ENCODE data around the gene CHRNE. TPM values are rescaled to one million over a fixed set of nuclear protein-coding genes. Genes with fewer than 3 reads are reported as not detected.

CHRNE gene
- total RNA-seq, 5 donors from 2014 or later (not counting 1 experiment from before 2014, with no cell fraction given): 0.73 to 3.5 (median 1.3) TPM

GRCh38 chr17:4945944-4946280 lies 43.0 kb upstream of the CHRNE start:
- DNase-seq: no peak
- CTCF ChIA-PET: interaction anchor here in 1 of 2 donors (1.0 kb wide), 1 partner anchor 21 kb away, joined by 4 read pairs; no protein-coding TSS in a partner anchor

DNA sequence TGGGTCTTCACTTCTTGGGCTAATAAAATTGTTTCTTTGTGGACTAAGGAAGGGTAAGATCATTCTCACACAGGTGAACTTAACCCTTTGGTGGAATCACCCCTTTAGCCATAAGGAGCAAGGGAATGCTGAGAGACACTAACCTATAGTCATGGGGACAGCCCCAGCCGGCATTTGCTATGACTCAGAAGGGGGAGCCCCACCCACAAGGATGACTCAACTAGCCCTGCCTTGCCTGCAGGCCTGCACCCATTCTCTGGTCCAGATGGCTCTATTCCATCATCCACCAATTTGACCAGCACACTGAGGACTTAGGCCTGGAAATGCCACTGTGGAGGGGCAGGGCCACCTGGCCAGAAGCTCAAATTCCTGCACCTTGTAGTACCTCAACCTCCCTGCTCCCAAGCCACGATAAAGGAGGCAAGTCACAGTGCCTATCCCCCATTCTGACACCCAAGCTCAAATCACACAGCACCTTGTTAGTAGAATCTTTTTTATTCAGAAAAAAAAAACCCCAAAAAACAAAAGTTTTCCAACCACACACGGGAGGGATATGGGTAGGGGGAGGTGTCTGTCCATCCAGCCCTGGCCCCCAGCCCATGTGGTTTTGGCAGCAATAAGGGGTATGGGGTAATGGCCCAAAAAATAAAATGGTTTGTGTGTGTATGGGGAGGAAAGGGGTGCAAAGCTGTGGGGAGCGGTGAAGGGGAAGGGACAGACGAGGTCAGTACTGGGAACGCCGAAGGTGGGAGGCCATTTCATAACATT lies 42.5 kb upstream of the CHRNE start:
- ChIA-PET CTCF (interaction anchor here in 1 of 2 donors (1.0 kb wide), 1 partner anchor 21 kb away, joined by 4 read pairs; no protein-coding TSS in a partner anchor), POLR2A (interaction anchor here in 1 of 2 donors (0.6 to 1.4 kb wide), 3 partner anchors 22 to 145 kb away, joined by 3 to 6 read pairs (median 5); partner anchors contain the start of gene SPAG7)
- DNase-seq (peak in 34 of 35 experiments; percentile 34 to 80 (median 52)), ATAC-seq (replicated peaks in 1 of 4) (peak in 3 of 4 experiments; percentile 24 to 31 (median 24))
- Histone ChIP-seq H3K4me1 (ENCODE audit: control insufficient read depth in 1 of 2, extremely low read depth in 1 of 2, insufficient read depth in 2 of 2, low read length in 2 of 2) (peaks cover 39 to 66% of the 10 kb centered on the region in 2 experiments), H3K27me3 (replicated peaks in 1 of 2; ENCODE audit: control insufficient read depth in 2 of 2, extremely low read depth in 1 of 2, insufficient read depth in 2 of 2, low read length in 1 of 2) (no peaks in the 10 kb centered on the region), H3K4me3 (ENCODE audit: control insufficient read depth in 1 of 2, extremely low read depth in 1 of 2, low read length in 1 of 2) (peak overlapping the region; percentile 60 to 100), H3K9me3 (no peaks in the 10 kb centered on the region), H3K27ac (ENCODE audit: low read length) (peak overlapping the region; percentile 97), H3K36me3 (ENCODE audit: control insufficient read depth in 2 of 2, extremely low read depth in 1 of 2, insufficient read depth in 1 of 2, low read length in 1 of 2) (peaks cover 8 to 51% of the 10 kb centered on the region in 2 donors)
- H3K27ac Mint-ChIP-seq: peak overlapping the region; percentile 96 to 97
- peaks cover 63 to 75% (median 67%) of the 10 kb centered on the region in 3 donors for H3K4me1 Mint-ChIP-seq
- H3K9me3 Mint-ChIP-seq: no peaks in the 10 kb centered on the region
- no peaks in the 10 kb centered on the region for H3K27me3 Mint-ChIP-seq
- H3K36me3 Mint-ChIP-seq: peaks cover 50% of the 10 kb centered on the region
- 14% methylated on average over 4 of the region's 7 CpGs for WGBS (ENCODE audit: insufficient coverage)
- peak overlapping the region; percentile 97 to 100 (median 98) for H3K4me3 Mint-ChIP-seq

More at GRCh38 chr17:4945944-4946280, 43.0 kb upstream of the CHRNE start:
- POLR2A ChIA-PET: interaction anchor here in 1 of 2 donors (0.6 to 1.4 kb wide), 2 partner anchors 22 to 91 kb away, joined by 3 to 5 read pairs; partner anchors contain the start of gene SPAG7
- Mint-ChIP-seq H3K9me3 (no peaks in the 10 kb centered on the region), H3K27ac (peak overlapping the region; percentile 96 to 97), H3K4me1 (peaks cover 69 to 77% (median 70%) of the 10 kb centered on the region in 3 donors), H3K4me3 (peak overlapping the region; percentile 97 to 100 (median 98)), H3K27me3 (no peaks in the 10 kb centered on the region), H3K36me3 (peaks cover 50% of the 10 kb centered on the region)
- ATAC-seq (replicated peaks in 1 of 4): no peak
- no CpG with 5 or more reads among the region's 4 CpGs for WGBS (ENCODE audit: insufficient coverage)
- peak overlapping the region; percentile 97 for H3K27ac ChIP-seq (ENCODE audit: low read length)
- no peaks in the 10 kb centered on the region for H3K27me3 ChIP-seq (replicated peaks in 1 of 2; ENCODE audit: control insufficient read depth in 2 of 2, extremely low read depth in 1 of 2, insufficient read depth in 2 of 2, low read length in 1 of 2)
- H3K9me3 ChIP-seq: no peaks in the 10 kb centered on the region
- peaks cover 8 to 51% of the 10 kb centered on the region in 2 donors for H3K36me3 ChIP-seq (ENCODE audit: control insufficient read depth in 2 of 2, extremely low read depth in 1 of 2, insufficient read depth in 1 of 2, low read length in 1 of 2)
- H3K4me1 ChIP-seq (ENCODE audit: control insufficient read depth in 1 of 2, extremely low read depth in 1 of 2, insufficient read depth in 2 of 2, low read length in 2 of 2): peaks cover 39 to 71% of the 10 kb centered on the region in 2 experiments
- peak overlapping the region; percentile 85 to 100 for H3K4me3 ChIP-seq (ENCODE audit: control insufficient read depth in 1 of 2, extremely low read depth in 1 of 2, low read length in 1 of 2)

- H3K4me3 ChIP-seq (ENCODE audit: control insufficient read depth in 1 of 2, extremely low read depth in 1 of 2, low read length in 1 of 2): peak overlapping the region; percentile 60 to 100
- Mint-ChIP-seq H3K9me3 (no peaks in the 10 kb centered on the region), H3K27me3 (no peaks in the 10 kb centered on the region), H3K4me1 (peaks cover 62 to 72% (median 67%) of the 10 kb centered on the region in 3 donors), H3K36me3 (peaks cover 50% of the 10 kb centered on the region), H3K27ac (peak overlapping the region; percentile 96 to 97), H3K4me3 (peak overlapping the region; percentile 97 to 100 (median 98))
- H3K9me3 ChIP-seq: no peaks in the 10 kb centered on the region
- H3K4me1 ChIP-seq (ENCODE audit: control insufficient read depth in 1 of 2, extremely low read depth in 1 of 2, insufficient read depth in 2 of 2, low read length in 2 of 2): peaks cover 39 to 62% of the 10 kb centered on the region in 2 experiments
- H3K27me3 ChIP-seq (replicated peaks in 1 of 2; ENCODE audit: control insufficient read depth in 2 of 2, extremely low read depth in 1 of 2, insufficient read depth in 2 of 2, low read length in 1 of 2): no peaks in the 10 kb centered on the region
- H3K36me3 ChIP-seq (ENCODE audit: control insufficient read depth in 2 of 2, extremely low read depth in 1 of 2, insufficient read depth in 1 of 2, low read length in 1 of 2): peaks cover 8 to 51% of the 10 kb centered on the region in 2 donors
- WGBS (ENCODE audit: insufficient coverage): 0% methylated on average over 4 of the region's 8 CpGs
- ChIA-PET CTCF (interaction anchor here in 1 of 2 donors (1.0 kb wide), 1 partner anchor 22 kb away, joined by 4 read pairs; no protein-coding TSS in a partner anchor), POLR2A (interaction anchor here in 1 of 2 donors (0.6 to 1.4 kb wide), 2 partner anchors 23 to 145 kb away, joined by 5 to 6 read pairs; partner anchors contain the start of gene SPAG7)
- DNase-seq: peak in 1 of 35 experiments; percentile 22
- H3K27ac ChIP-seq (ENCODE audit: low read length): peak overlapping the region; percentile 97
- ATAC-seq (replicated peaks in 1 of 4): no peak
Observed at GRCh38 chr17:4944554-4945175, 41.8 kb upstream of the CHRNE start.

GRCh38 chr17:4944163-4944553 lies 41.3 kb upstream of the CHRNE start:
- CTCF ChIA-PET: no interaction called here
- 0% methylated on average over 1 of the region's 3 CpGs for WGBS (ENCODE audit: insufficient coverage)
- POLR2A ChIA-PET: no interaction called here
- Mint-ChIP-seq H3K27me3 (no peaks in the 10 kb centered on the region), H3K27ac (peak overlapping the region; percentile 96 to 97), H3K4me1 (peaks cover 64 to 73% (median 69%) of the 10 kb centered on the region in 3 donors), H3K36me3 (peaks cover 50% of the 10 kb centered on the region), H3K9me3 (no peaks in the 10 kb centered on the region), H3K4me3 (peak overlapping the region; percentile 97 to 100 (median 98))
- H3K36me3 ChIP-seq (ENCODE audit: control insufficient read depth in 2 of 2, extremely low read depth in 1 of 2, insufficient read depth in 1 of 2, low read length in 1 of 2): peaks cover 8 to 51% of the 10 kb centered on the region in 2 donors
- H3K27ac ChIP-seq (ENCODE audit: low read length): peak overlapping the region; percentile 97
- no peaks in the 10 kb centered on the region for H3K27me3 ChIP-seq (replicated peaks in 1 of 2; ENCODE audit: control insufficient read depth in 2 of 2, extremely low read depth in 1 of 2, insufficient read depth in 2 of 2, low read length in 1 of 2)
- H3K4me3 ChIP-seq (ENCODE audit: control insufficient read depth in 1 of 2, extremely low read depth in 1 of 2, low read length in 1 of 2): peak overlapping the region; percentile 60 to 100
- peaks cover 39 to 66% of the 10 kb centered on the region in 2 experiments for H3K4me1 ChIP-seq (ENCODE audit: control insufficient read depth in 1 of 2, extremely low read depth in 1 of 2, insufficient read depth in 2 of 2, low read length in 2 of 2)
- no peaks in the 10 kb centered on the region for H3K9me3 ChIP-seq
- peak in 3 of 4 experiments; percentile 13 to 18 (median 17) for ATAC-seq (replicated peaks in 1 of 4)
- DNase-seq: peak in 31 of 35 experiments; percentile 17 to 77 (median 39)

GRCh38 chr17:4942760-4943508 lies 40.0 kb upstream of the CHRNE start:
- WGBS (ENCODE audit: insufficient coverage): 100% methylated on average over 1 of the region's 13 CpGs
- H3K9me3 Mint-ChIP-seq: no peaks in the 10 kb centered on the region
- H3K4me1 Mint-ChIP-seq: peaks cover 74 to 79% (median 79%) of the 10 kb centered on the region in 3 donors
- no peaks in the 10 kb centered on the region for H3K9me3 ChIP-seq
- H3K4me3 ChIP-seq (ENCODE audit: control insufficient read depth in 1 of 2, extremely low read depth in 1 of 2, low read length in 1 of 2): peak overlapping the region; percentile 60 to 100
- POLR2A ChIA-PET: no interaction called here
- CTCF ChIA-PET: no interaction called here
- H3K27me3 Mint-ChIP-seq: no peaks in the 10 kb centered on the region
- H3K36me3 Mint-ChIP-seq: peaks cover 50% of the 10 kb centered on the region
- ATAC-seq (replicated peaks in 1 of 4) (no peak), DNase-seq (no peak)
- no peaks in the 10 kb centered on the region for H3K27me3 ChIP-seq (replicated peaks in 1 of 2; ENCODE audit: control insufficient read depth in 2 of 2, extremely low read depth in 1 of 2, insufficient read depth in 2 of 2, low read length in 1 of 2)
- peak overlapping the region; percentile 97 for H3K27ac ChIP-seq (ENCODE audit: low read length)
- H3K4me3 Mint-ChIP-seq: peak overlapping the region; percentile 91 to 100 (median 94)
- peak overlapping the region; percentile 96 to 97 for H3K27ac Mint-ChIP-seq
- peaks cover 8 to 58% of the 10 kb centered on the region in 2 donors for H3K36me3 ChIP-seq (ENCODE audit: control insufficient read depth in 2 of 2, extremely low read depth in 1 of 2, insufficient read depth in 1 of 2, low read length in 1 of 2)
- H3K4me1 ChIP-seq (ENCODE audit: control insufficient read depth in 1 of 2, extremely low read depth in 1 of 2, insufficient read depth in 2 of 2, low read length in 2 of 2): peaks cover 39 to 76% of the 10 kb centered on the region in 2 experiments

Measured in T-cell (primary cell).